T-helper 1 cell treated with Interleukin-12 subunit alpha and Interleukin-12 subunit beta and Interleukin-4 antibody, amounts not matched to agents 30 μg/mL and 1 μg/mL, for 36 hours (primary cell): ENCODE data around the gene NIPSNAP3A.
"Not testable (repeated sequence)": the region's sequence is repeated elsewhere in the genome, so short reads cannot be mapped to it uniquely, and the experiment has no call there.

ENCODE experiments used
- H3K27ac Mint-ChIP-seq: one replicate; pipeline ENCODE4 v1.8.0; 2021; ENCODE audit warnings: mild to moderate bottlenecking, mixed read lengths
- H3K27me3 Mint-ChIP-seq: one replicate; pipeline ENCODE4 v1.8.0; 2021; ENCODE audit warnings: low read depth, mixed read lengths
- H3K36me3 Mint-ChIP-seq: one replicate; pipeline ENCODE4 v1.8.0; 2021; ENCODE audit warnings: low read depth, mixed read lengths
- H3K4me1 Mint-ChIP-seq: one replicate; pipeline ENCODE4 v1.8.0; 2021; ENCODE audit warnings: low read depth, mixed read lengths
- H3K4me3 Mint-ChIP-seq: one replicate; pipeline ENCODE4 v1.8.0; 2021; ENCODE audit warnings: mild to moderate bottlenecking, moderate library complexity, mixed read lengths
- H3K9me3 Mint-ChIP-seq: one replicate; pipeline ENCODE4 v1.8.0; 2021; ENCODE audit warnings: mixed read lengths

NIPSNAP3A gene

DNA sequence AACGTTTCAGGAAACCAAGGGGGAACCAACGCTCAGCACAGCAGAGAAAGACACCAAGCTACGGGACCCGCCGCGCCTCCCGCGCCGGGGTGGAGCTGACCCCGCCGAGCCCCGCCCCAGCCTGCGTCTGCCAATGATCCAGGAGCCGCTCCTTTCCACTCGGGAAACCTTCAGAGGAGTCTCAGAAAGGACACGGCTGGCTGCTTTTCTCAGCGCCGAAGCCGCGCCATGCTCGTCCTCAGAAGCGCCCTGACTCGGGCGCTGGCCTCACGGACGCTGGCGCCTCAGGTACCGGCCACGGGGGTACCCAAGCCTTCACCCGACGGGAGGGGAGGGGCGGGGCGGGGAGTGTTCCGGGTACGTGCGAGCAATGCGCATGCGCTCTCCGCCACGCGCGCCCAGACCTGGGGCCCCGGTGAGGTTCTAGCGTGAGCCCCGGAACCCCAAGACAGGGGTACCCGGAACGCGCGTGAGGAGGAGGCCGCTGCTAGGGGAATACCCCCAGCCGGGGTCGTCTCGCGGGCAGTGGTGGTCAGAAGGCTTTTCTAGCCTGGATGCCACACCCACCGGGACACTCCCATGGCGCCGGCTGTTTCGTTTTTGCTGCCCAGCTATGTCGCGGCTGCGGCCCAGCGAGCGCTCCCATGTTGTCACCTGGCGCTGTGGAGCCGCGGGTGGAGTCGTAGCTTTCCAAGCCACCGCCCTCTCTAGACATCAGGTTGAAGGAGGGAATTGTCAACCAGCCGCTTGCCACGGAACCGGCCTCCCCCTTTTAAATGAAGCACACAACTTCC lies at the start of gene NIPSNAP3A:
Gene NIPSNAP3A (plus strand): TSS at position 119 of the 794 bp plus-strand sequence. CDS start 110 bp downstream, at position 229.
- Mint-ChIP-seq H3K4me3 (peak within 1 kb of the TSS; percentile 95), H3K27ac (peak within 1 kb of the TSS; percentile 97), H3K36me3 (peaks cover 14% of the 10 kb centered on the region), H3K27me3 (no peaks in the 10 kb centered on the region), H3K4me1 (peaks cover 22% of the 10 kb centered on the region), H3K9me3 (no peaks in the 10 kb centered on the region)

GRCh38 chr9:104700306-104700705 lies 47.2 kb upstream of the NIPSNAP3A start:
- Mint-ChIP-seq H3K9me3 (no peaks in the 10 kb centered on the region), H3K4me3 (no peak overlapping the region), H3K4me1 (no peaks in the 10 kb centered on the region), H3K27me3 (no peaks in the 10 kb centered on the region), H3K36me3 (no peaks in the 10 kb centered on the region), H3K27ac (no peak overlapping the region)

GRCh38 chr9:104708737-104709136 lies 38.7 kb upstream of the NIPSNAP3A start:
- H3K36me3 Mint-ChIP-seq, H3K27ac Mint-ChIP-seq, H3K4me3 Mint-ChIP-seq, H3K27me3 Mint-ChIP-seq, H3K9me3 Mint-ChIP-seq, H3K4me1 Mint-ChIP-seq: not testable (repeated sequence)

DNA sequence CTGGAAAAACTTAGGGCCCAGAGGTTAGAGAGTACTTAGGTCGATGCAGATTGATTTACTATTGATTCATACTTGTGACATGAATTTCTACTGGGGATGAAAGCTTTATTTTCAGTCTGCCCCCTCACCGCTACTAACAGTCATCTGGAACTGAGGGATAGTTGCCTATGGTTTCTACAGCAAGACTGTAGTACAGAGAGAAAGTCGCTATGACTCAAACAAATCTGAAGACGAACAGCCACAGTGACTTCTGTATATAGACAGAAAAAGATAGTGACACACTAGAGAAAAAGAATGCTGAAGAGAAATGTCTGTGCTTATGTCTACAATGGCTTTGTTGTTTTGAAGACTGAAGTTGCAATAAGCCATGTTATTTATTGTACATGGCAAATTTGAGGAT lies 35.9 kb upstream of the NIPSNAP3A start:
- Mint-ChIP-seq H3K27ac (no peak overlapping the region), H3K36me3 (no peaks in the 10 kb centered on the region), H3K4me1 (no peaks in the 10 kb centered on the region), H3K4me3 (no peak overlapping the region), H3K27me3 (no peaks in the 10 kb centered on the region), H3K9me3 (no peaks in the 10 kb centered on the region)

DNA sequence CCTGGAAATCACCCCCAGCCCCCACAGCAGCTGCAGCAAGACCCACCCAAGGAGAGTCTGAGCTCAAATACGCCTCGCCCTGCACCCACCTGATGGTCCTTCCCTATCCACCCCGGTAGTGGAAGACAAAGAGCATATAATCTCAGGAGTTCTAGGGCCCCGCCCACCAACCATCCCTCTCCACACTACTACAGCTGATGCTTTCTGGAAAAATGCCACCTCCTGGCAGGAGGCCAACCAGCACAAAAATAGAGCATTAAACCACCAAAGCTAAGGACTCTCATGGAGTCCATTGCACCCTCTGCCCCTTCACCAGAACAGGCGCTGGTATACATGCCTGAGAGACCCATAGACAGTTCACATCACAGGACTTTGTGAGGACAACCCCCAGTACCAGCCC lies 22.5 kb upstream of the NIPSNAP3A start:
- H3K4me3 Mint-ChIP-seq: no peak overlapping the region
- H3K27me3 Mint-ChIP-seq: peaks cover 5% of the 10 kb centered on the region
- H3K4me1 Mint-ChIP-seq: no peaks in the 10 kb centered on the region
- H3K36me3 Mint-ChIP-seq: no peaks in the 10 kb centered on the region
- H3K27ac Mint-ChIP-seq: no peak overlapping the region
- no peaks in the 10 kb centered on the region for H3K9me3 Mint-ChIP-seq

DNA sequence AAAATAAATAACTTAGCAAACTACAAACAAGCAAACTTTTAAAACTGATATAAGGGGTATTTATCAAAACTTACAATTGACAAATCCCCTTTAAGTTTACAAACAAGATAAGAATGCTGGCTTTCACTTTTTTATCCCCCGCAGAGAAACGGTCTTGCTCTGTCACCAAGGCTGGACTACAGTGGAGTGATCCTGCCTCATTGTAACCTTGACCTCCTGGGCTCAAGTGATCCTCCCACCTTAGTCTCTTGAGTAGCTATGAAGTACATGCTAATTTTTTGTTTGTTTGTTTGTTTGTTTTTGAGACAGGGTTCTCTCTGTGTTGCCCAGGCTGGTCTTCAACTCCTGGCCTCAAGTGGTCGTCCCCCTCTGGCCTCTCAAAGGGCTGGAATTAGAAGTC lies 9.0 kb upstream of the NIPSNAP3A start:
- Mint-ChIP-seq H3K36me3 (no peaks in the 10 kb centered on the region), H3K27me3 (no peaks in the 10 kb centered on the region), H3K4me1 (no peaks in the 10 kb centered on the region), H3K27ac (no peak overlapping the region), H3K9me3 (no peaks in the 10 kb centered on the region), H3K4me3 (no peak overlapping the region)

- Mint-ChIP-seq H3K27ac (no peak overlapping the region), H3K4me1 (no peaks in the 10 kb centered on the region), H3K27me3 (no peaks in the 10 kb centered on the region), H3K36me3 (no peaks in the 10 kb centered on the region), H3K4me3 (no peak overlapping the region), H3K9me3 (no peaks in the 10 kb centered on the region)
These were observed 6.9 kb upstream of the NIPSNAP3A start for GRCh38 chr9:104740621-104741020.

DNA sequence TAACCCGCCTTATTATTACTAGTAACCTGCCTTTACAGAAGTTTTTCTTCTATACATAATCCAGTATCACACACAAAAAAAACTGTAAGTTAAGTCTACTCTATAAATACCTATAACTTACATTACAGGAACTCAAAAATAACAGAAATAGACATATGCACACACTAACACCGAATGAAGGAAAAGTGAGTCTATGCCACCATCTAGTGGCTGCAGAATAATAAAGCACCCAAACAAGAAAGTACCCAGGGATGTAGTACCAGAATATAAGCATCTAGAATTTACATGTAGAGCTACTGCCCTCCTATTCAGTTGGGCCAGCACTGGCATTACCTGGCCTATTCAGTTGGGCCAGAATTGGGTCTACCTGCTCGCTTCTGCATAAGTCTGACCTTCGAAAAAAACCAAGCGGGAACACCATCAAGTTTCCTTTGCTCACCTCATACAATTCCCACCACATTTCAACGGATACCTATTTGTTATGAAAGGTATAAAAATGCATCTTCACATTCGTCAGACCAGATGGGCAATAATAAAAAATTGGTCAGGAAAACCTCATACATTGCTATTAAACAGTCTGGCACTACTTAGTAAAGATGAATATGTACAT lies 4.0 kb upstream of the NIPSNAP3A start:
- H3K4me1 Mint-ChIP-seq: peaks cover 8% of the 10 kb centered on the region
- no peaks in the 10 kb centered on the region for H3K27me3 Mint-ChIP-seq
- no peaks in the 10 kb centered on the region for H3K36me3 Mint-ChIP-seq
- no peak overlapping the region for H3K4me3 Mint-ChIP-seq
- H3K27ac Mint-ChIP-seq: no peak overlapping the region
- H3K9me3 Mint-ChIP-seq: no peaks in the 10 kb centered on the region

- peaks cover 3% of the 10 kb centered on the region for H3K36me3 Mint-ChIP-seq
- H3K9me3 Mint-ChIP-seq: no peaks in the 10 kb centered on the region
- no peak overlapping the region for H3K27ac Mint-ChIP-seq
- H3K4me3 Mint-ChIP-seq: no peak overlapping the region
- no peaks in the 10 kb centered on the region for H3K27me3 Mint-ChIP-seq
- peaks cover 20% of the 10 kb centered on the region for H3K4me1 Mint-ChIP-seq
These were observed 1.6 kb upstream of the NIPSNAP3A start for GRCh38 chr9:104745852-104746251.

- Mint-ChIP-seq H3K27me3 (no peaks in the 10 kb centered on the region), H3K36me3 (peaks cover 6% of the 10 kb centered on the region), H3K4me3 (no peak overlapping the region), H3K4me1 (peaks cover 22% of the 10 kb centered on the region), H3K27ac (no peak overlapping the region), H3K9me3 (no peaks in the 10 kb centered on the region)
These were observed 1.2 kb upstream of the NIPSNAP3A start for GRCh38 chr9:104746285-104746684.

DNA sequence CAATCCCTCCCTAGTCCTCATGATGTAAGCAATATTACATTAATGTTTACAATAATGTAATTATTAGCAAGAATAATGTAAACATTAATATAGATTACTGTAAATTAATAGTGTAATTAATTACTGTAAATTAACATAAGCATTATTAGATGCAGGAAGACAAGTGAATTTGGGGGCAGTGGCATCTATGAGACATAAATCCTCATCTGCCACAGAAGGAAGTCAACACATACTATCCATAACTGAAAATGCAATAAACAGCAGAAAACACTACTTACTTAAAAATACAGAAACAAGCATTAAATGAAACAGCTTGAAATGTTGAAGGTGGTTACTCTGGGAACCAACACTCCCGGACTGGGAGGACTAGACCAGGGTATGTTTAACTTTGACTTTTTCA lies 685 bp upstream of the NIPSNAP3A start:
- H3K27me3 Mint-ChIP-seq: no peaks in the 10 kb centered on the region

GRCh38 chr9:104747245-104747564 lies 278 bp upstream of the NIPSNAP3A start:
- peak overlapping the region; percentile 95 for H3K4me3 Mint-ChIP-seq
- no peaks in the 10 kb centered on the region for H3K9me3 Mint-ChIP-seq
- peaks cover 22% of the 10 kb centered on the region for H3K4me1 Mint-ChIP-seq
- peak overlapping the region; percentile 97 for H3K27ac Mint-ChIP-seq
- peaks cover 13% of the 10 kb centered on the region for H3K36me3 Mint-ChIP-seq
- H3K27me3 Mint-ChIP-seq: no peaks in the 10 kb centered on the region

More for the DNA sequence above, 685 bp upstream of the NIPSNAP3A start:
- Mint-ChIP-seq H3K9me3 (no peaks in the 10 kb centered on the region), H3K4me3 (peak overlapping the region; percentile 95), H3K27ac (peak overlapping the region; percentile 97), H3K36me3 (peaks cover 10% of the 10 kb centered on the region), H3K4me1 (peaks cover 22% of the 10 kb centered on the region)

DNA sequence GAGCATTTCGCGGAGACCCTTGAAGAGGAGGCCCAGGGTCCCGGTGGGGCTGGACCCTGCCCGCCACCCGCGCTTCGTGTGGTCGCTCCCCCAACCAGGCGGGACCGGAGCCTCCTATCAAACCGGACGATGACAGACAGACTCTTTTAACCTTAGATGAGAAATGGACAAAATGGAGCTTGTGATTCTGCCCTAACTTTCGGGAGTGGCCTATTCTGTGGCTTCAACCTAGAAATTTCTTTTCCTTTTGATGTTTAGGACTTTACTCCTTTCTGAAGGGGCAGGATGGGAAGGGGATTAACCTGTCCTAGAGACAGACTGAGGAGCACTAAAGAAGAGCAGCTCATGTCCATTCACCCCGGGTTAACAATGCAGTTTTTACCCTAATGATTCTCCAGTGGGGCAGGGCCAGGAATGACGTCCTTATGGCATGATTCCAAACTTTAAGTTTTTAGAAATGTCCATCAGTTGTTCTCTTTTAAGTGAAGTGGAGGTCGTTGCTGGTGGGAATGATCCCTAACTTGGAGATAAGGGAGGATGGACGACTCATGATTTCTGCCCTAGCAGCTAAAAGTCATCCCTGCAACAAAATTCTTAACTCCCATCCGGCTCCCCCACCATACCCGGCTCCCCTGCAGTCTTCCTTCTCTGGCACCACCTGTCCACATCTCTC lies 1.0 kb downstream of the NIPSNAP3A start:
- H3K27ac Mint-ChIP-seq: peak overlapping the region; percentile 97
- peaks cover 14% of the 10 kb centered on the region for H3K36me3 Mint-ChIP-seq
- H3K27me3 Mint-ChIP-seq: no peaks in the 10 kb centered on the region
- no peaks in the 10 kb centered on the region for H3K9me3 Mint-ChIP-seq
- peak overlapping the region; percentile 95 for H3K4me3 Mint-ChIP-seq
- peaks cover 22% of the 10 kb centered on the region for H3K4me1 Mint-ChIP-seq

GRCh38 chr9:104750185-104750767 lies 2.8 kb downstream of the NIPSNAP3A start:
- no peak overlapping the region for H3K4me3 Mint-ChIP-seq
- H3K4me1 Mint-ChIP-seq: peaks cover 22% of the 10 kb centered on the region
- peaks cover 21% of the 10 kb centered on the region for H3K36me3 Mint-ChIP-seq
- H3K27ac Mint-ChIP-seq: no peak overlapping the region
- H3K9me3 Mint-ChIP-seq: no peaks in the 10 kb centered on the region
- no peaks in the 10 kb centered on the region for H3K27me3 Mint-ChIP-seq

DNA sequence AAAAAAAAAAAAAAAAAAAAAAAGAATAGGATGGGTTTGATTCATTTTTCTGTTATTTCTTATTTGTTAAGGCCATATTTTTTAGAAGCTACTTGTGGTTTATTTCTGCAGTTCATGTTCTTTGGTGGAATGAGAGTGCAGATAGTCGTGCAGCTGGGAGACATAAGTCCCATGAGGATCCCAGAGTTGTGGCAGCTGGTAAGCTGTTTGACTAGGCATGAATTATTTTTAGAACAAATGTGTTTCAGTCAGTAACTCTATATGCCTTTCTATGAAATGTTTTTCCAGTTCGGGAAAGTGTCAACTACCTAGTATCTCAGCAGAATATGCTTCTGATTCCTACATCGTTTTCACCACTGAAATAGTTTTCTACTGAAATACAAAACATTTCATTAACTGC lies 11.5 kb downstream of the NIPSNAP3A start:
- Mint-ChIP-seq H3K27me3 (no peaks in the 10 kb centered on the region), H3K27ac (no peak overlapping the region), H3K4me1 (no peaks in the 10 kb centered on the region), H3K4me3 (no peak overlapping the region), H3K36me3 (peaks cover 4% of the 10 kb centered on the region), H3K9me3 (no peaks in the 10 kb centered on the region)
